ENCODE data around the gene AGL.
"Not testable (repeated sequence)": the region's sequence is repeated elsewhere in the genome, so short reads cannot be mapped to it uniquely, and the experiment has no call there.

AGL gene

GRCh38 chr1:99972066-99972465 lies 121.9 kb downstream of the AGL start:
- not testable (repeated sequence) for FAIRE-seq; DNase-seq (ENCODE audit: insufficient read length, low spot score)
